NB4 (cell line): ENCODE results near the gene MYRFL.

Experiments used
- CTCF ChIP-seq: IDR thresholded peaks from one replicate; pipeline ENCODE4 v1.5.1; 2012; ENCODE audit warnings: low read depth, low read length
- MYC ChIP-seq: IDR thresholded peaks from 2 replicates; pipeline ENCODE4 v1.6.1; 2011; ENCODE audit warnings: low read depth, low read length
- POLR2A ChIP-seq: IDR thresholded peaks from 2 replicates; pipeline ENCODE4 v1.6.1; 2011; ENCODE audit warnings: mild to moderate bottlenecking; ENCODE audit not compliant: insufficient read length; ENCODE audit errors: extremely low read depth

- TF ChIP-seq CTCF = no peak
- no peak for TF ChIP-seq POLR2A
- no peak for TF ChIP-seq MYC
Observed at GRCh38 chr12:69884386-69884785, 59.4 kb downstream of the MYRFL start.
